ENCODE data around the gene RPS4Y2. TPM values are rescaled to one million over a fixed set of nuclear protein-coding genes. Genes with fewer than 3 reads are reported as not detected.

The RPS4Y2 gene
- total and polyA plus RNA-seq, 9 of the 15 experiments (the other 6 are each of a cell fraction or from before 2014, with no cell fraction given), result not detected

DNA sequence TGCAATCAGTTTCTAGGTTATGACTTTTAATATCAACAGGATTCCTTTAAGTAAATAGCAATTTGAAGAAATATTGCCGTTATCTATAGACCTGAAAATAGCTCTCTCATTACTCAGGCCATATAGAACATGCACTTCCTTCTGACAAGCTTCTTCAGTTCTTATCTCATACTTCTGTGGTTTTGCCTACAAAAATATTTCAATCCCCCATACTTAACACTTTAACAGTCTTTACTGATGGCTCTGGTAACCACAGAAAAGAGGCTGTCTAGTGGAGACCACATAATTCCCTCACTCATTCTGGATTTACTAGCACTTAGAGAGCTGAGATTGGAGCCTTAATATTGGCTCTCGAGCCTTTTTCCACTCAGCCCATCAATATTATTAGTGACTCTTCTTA is 46.8 kb downstream of the RPS4Y2 start (continued):
- TF ChIP-seq, protein P1, sequence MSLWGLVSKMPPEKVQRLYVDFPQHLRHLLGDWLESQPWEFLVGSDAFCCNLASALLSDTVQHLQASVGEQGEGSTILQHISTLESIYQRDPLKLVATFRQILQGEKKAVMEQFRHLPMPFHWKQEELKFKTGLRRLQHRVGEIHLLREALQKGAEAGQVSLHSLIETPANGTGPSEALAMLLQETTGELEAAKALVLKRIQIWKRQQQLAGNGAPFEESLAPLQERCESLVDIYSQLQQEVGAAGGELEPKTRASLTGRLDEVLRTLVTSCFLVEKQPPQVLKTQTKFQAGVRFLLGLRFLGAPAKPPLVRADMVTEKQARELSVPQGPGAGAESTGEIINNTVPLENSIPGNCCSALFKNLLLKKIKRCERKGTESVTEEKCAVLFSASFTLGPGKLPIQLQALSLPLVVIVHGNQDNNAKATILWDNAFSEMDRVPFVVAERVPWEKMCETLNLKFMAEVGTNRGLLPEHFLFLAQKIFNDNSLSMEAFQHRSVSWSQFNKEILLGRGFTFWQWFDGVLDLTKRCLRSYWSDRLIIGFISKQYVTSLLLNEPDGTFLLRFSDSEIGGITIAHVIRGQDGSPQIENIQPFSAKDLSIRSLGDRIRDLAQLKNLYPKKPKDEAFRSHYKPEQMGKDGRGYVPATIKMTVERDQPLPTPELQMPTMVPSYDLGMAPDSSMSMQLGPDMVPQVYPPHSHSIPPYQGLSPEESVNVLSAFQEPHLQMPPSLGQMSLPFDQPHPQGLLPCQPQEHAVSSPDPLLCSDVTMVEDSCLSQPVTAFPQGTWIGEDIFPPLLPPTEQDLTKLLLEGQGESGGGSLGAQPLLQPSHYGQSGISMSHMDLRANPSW (CRISPR knock-in tag; IDR thresholded peaks at IDR 0.05), result no peak
- TF ChIP-seq RFX1 (IDR thresholded peaks at IDR 0.05) (no peak), U2AF2 (optimal IDR thresholded peaks at IDR 0.05; ENCODE audit: low read depth, low read length) (no peak), MCM3 (IDR thresholded peaks at IDR 0.05) (no peak)

DNA sequence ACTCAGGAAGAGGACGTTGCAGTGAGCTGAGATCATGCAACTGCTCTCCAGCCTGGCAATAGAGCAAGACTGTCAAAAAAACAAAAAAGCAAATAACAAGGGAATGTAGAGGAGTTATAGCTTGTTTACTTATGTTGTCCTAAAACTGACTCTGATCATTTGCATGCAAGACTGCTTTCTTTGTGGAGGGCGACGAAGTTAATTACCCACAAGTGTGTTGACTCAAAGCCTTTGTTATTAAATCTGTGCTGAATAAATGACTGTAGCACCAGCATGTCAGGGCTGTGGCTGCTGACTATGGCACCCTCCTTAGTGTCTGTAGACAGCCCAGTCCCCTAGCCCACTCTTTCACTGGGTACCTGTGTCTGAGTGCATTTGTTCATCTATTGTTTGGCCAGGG is 50.3 kb downstream of the RPS4Y2 start:
- in situ Hi-C loops (cut with MboI), result no loop called here
- FAIRE-seq, result no peak
- TF ChIP-seq SNRNP70 (optimal IDR thresholded peaks at IDR 0.05; ENCODE audit: low read depth, low read length) (no peak), JUND (IDR thresholded peaks at IDR 0.05; ENCODE audit: borderline replicate concordance, low read depth, low read length) (no peak), JUND (tag; IDR thresholded peaks at IDR 0.05; ENCODE audit: borderline replicate concordance, low read depth, low read length) (no peak), ZNF644 (tag; IDR thresholded peaks at IDR 0.05; ENCODE audit: low read depth) (no peak), FOXJ3 (CRISPR knock-in tag; IDR thresholded peaks at IDR 0.05) (no peak), GATAD2A (IDR thresholded peaks at IDR 0.05) (no peak), HMG20B (CRISPR knock-in tag; IDR thresholded peaks at IDR 0.05) (no peak), SMC3 (conservative IDR thresholded peaks at IDR 0.05; ENCODE audit: insufficient read depth, low read depth, low read length) (no peak), PRPF4 (IDR thresholded peaks at IDR 0.05; ENCODE audit: insufficient read depth, low read depth, low read length, poor library complexity, severe bottlenecking) (no peak), KHSRP (IDR thresholded peaks at IDR 0.05) (no peak), JUN (IDR thresholded peaks at IDR 0.05; ENCODE audit: borderline replicate concordance, low read depth, low read length) (no peak), JUN (CRISPR knock-in tag; IDR thresholded peaks at IDR 0.05; ENCODE audit: borderline replicate concordance) (no peak)
- TF ChIP-seq, protein P2, sequence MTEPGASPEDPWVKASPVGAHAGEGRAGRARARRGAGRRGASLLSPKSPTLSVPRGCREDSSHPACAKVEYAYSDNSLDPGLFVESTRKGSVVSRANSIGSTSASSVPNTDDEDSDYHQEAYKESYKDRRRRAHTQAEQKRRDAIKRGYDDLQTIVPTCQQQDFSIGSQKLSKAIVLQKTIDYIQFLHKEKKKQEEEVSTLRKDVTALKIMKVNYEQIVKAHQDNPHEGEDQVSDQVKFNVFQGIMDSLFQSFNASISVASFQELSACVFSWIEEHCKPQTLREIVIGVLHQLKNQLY (CRISPR knock-in tag; conservative IDR thresholded peaks at IDR 0.05), result no peak
- TF ChIP-seq, protein P3, sequence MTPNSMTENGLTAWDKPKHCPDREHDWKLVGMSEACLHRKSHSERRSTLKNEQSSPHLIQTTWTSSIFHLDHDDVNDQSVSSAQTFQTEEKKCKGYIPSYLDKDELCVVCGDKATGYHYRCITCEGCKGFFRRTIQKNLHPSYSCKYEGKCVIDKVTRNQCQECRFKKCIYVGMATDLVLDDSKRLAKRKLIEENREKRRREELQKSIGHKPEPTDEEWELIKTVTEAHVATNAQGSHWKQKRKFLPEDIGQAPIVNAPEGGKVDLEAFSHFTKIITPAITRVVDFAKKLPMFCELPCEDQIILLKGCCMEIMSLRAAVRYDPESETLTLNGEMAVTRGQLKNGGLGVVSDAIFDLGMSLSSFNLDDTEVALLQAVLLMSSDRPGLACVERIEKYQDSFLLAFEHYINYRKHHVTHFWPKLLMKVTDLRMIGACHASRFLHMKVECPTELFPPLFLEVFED (CRISPR knock-in tag; conservative IDR thresholded peaks at IDR 0.05), result no peak
- TF ChIP-seq, protein P4, sequence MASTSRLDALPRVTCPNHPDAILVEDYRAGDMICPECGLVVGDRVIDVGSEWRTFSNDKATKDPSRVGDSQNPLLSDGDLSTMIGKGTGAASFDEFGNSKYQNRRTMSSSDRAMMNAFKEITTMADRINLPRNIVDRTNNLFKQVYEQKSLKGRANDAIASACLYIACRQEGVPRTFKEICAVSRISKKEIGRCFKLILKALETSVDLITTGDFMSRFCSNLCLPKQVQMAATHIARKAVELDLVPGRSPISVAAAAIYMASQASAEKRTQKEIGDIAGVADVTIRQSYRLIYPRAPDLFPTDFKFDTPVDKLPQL (IDR thresholded peaks at IDR 0.05; ENCODE audit: extremely low read depth, insufficient read length), result no peak

More for the DNA sequence above, 50.3 kb downstream of the RPS4Y2 start:
- no peaks in the 10 kb centered on the region for H3K9me3 ChIP-seq (replicated peaks; ENCODE audit: control insufficient read depth, insufficient read depth, low read depth, low read length)
- H4K20me1 ChIP-seq (replicated peaks; ENCODE audit: control insufficient read depth, insufficient read depth, low read length), result no peaks in the 10 kb centered on the region
- no peak overlapping the region for H3K4me3 ChIP-seq
- H3K9me1 ChIP-seq (ENCODE audit: control insufficient read depth, insufficient read depth, low read length), result no peaks in the 10 kb centered on the region
- ATAC-seq (no peak), DNase-seq (ENCODE audit: extremely low read depth in 1 of 4, low spot score in 3 of 4) (no peak)
- H3K4me1 ChIP-seq (replicated peaks in 1 of 2; ENCODE audit: control insufficient read depth in 2 of 2, insufficient read depth in 2 of 2, low read length in 2 of 2), result no peaks in the 10 kb centered on the region
- no peak overlapping the region for H3K27ac ChIP-seq (ENCODE audit: extremely low read depth, low read depth, low read length)
- no peaks in the 10 kb centered on the region for H3K79me2 ChIP-seq (ENCODE audit: control insufficient read depth, insufficient read depth, low read length)
- intact Hi-C loops (cut with micrococcal nuclease), result no loop called here
- BruUV-seq (replicated peaks), result no TSS peak
- H3K9ac ChIP-seq (ENCODE audit: insufficient read depth in 1 of 2, low read depth in 2 of 2, low read length in 2 of 2), result no peak overlapping the region
- H3K27me3 ChIP-seq (ENCODE audit: control insufficient read depth in 2 of 2, insufficient read depth in 2 of 2, low read length in 2 of 2), result no peaks in the 10 kb centered on the region
- POLR2A ChIA-PET, result no interaction called here
- no peaks in the 10 kb centered on the region for H3K36me3 ChIP-seq (ENCODE audit: control insufficient read depth, insufficient read depth, low read length)
- H2AFZ ChIP-seq (ENCODE audit: low read depth, low read length), result no peak overlapping the region
- no peak overlapping the region for H3K4me2 ChIP-seq (ENCODE audit: insufficient read depth, low read length)
- no CpG with 5 or more reads among the region's 3 CpGs for WGBS (ENCODE audit: insufficient coverage, low coverage, missing lambda C conversion rate)
- CTCF ChIA-PET (ENCODE audit: low intra/inter-chr PET ratio), result no interaction called here
